WERI-Rb-1 (cell line): ENCODE results near the gene DAB2IP.

Experiments used
- DNase-seq: peaks from one replicate; pipeline ENCODE4 v3.0.0-alpha.2; 2020
- H3K27ac ChIP-seq: fragments of 250-450 bp; sonication (Bioruptor Pico); 2 replicates; pipeline ENCODE4 v1.5.1; 2020; ENCODE audit warnings: mild to moderate bottlenecking, moderate library complexity
- H3K27me3 ChIP-seq: fragments of 250-450 bp; sonication (Bioruptor Pico); 2 replicates; pipeline ENCODE4 v1.5.1; 2021; ENCODE audit warnings: mild to moderate bottlenecking, low read depth, moderate library complexity; ENCODE audit not compliant: insufficient read depth, severe bottlenecking
- H3K36me3 ChIP-seq: fragments of 250-450 bp; sonication (Bioruptor Pico); 2 replicates; pipeline ENCODE4 v1.5.1; 2020; ENCODE audit warnings: mild to moderate bottlenecking, moderate library complexity
- H3K4me3 ChIP-seq: 2 replicates; pipeline ENCODE4 v1.5.1; 2011; ENCODE audit warnings: low read depth, mild to moderate bottlenecking, control low read depth, low read length
- H3K9me3 ChIP-seq: fragments of 250-450 bp; sonication (Bioruptor Pico); 2 replicates; pipeline ENCODE4 v1.5.1; 2021; ENCODE audit warnings: mild to moderate bottlenecking, moderate library complexity; ENCODE audit not compliant: severe bottlenecking
- CTCF ChIP-seq: IDR thresholded peaks from 2 replicates; pipeline ENCODE4 v1.5.1; 2011; ENCODE audit warnings: low read depth, mild to moderate bottlenecking, control low read depth, inconsistent platforms, low read length

DAB2IP gene

GRCh38 chr9:121711281-121711680 is 59.8 kb downstream of the DAB2IP start:
- Histone ChIP-seq H3K36me3 (peaks cover 26% of the 10 kb centered on the region), H3K9me3 (no peaks in the 10 kb centered on the region), H3K27me3 (no peaks in the 10 kb centered on the region), H3K27ac (no peak overlapping the region), H3K4me3 (no peak overlapping the region)
- DNase-seq: no peak
- TF ChIP-seq CTCF: no peak

- Histone ChIP-seq H3K27me3 (no peaks in the 10 kb centered on the region), H3K36me3 (peaks cover 24% of the 10 kb centered on the region), H3K27ac (no peak overlapping the region), H3K4me3 (no peak overlapping the region), H3K9me3 (no peaks in the 10 kb centered on the region)
- DNase-seq: no peak
- no peak for TF ChIP-seq CTCF
These were observed 60.4 kb downstream of the DAB2IP start for GRCh38 chr9:121711797-121712196.

- Histone ChIP-seq H3K36me3 (peaks cover 31% of the 10 kb centered on the region), H3K27ac (no peak overlapping the region), H3K4me3 (no peak overlapping the region), H3K9me3 (no peaks in the 10 kb centered on the region), H3K27me3 (no peaks in the 10 kb centered on the region)
- DNase-seq: no peak
- no peak for TF ChIP-seq CTCF
These were observed 62.1 kb downstream of the DAB2IP start for GRCh38 chr9:121713400-121714070.

- no peak for TF ChIP-seq CTCF
- no peaks in the 10 kb centered on the region for H3K27me3 ChIP-seq
- no peak overlapping the region for H3K4me3 ChIP-seq
- DNase-seq: no peak
- peaks cover 31% of the 10 kb centered on the region for H3K36me3 ChIP-seq
- H3K27ac ChIP-seq: no peak overlapping the region
- no peaks in the 10 kb centered on the region for H3K9me3 ChIP-seq
These were observed 62.8 kb downstream of the DAB2IP start for GRCh38 chr9:121714075-121714705.

GRCh38 chr9:121714873-121715272 is 63.4 kb downstream of the DAB2IP start:
- Histone ChIP-seq H3K27me3 (no peaks in the 10 kb centered on the region), H3K4me3 (no peak overlapping the region), H3K9me3 (no peaks in the 10 kb centered on the region), H3K27ac (no peak overlapping the region), H3K36me3 (peaks cover 32% of the 10 kb centered on the region)
- no peak for TF ChIP-seq CTCF
- DNase-seq: no peak
